HTERT RPE-1 (cell line): ENCODE results near the gene FAM89B.
"Not testable (repeated sequence)": the region's sequence is repeated elsewhere in the genome, so short reads cannot be mapped to it uniquely, and the experiment has no call there.

Experiments
- in situ Hi-C: fragments of 300-500 bp; cut with MboI; formaldehyde crosslinking; loops from 4 replicates; pipeline ENCODE4 v1.14.3; 2020; ENCODE audit warnings: low sequenced_read_pairs

FAM89B gene

DNA sequence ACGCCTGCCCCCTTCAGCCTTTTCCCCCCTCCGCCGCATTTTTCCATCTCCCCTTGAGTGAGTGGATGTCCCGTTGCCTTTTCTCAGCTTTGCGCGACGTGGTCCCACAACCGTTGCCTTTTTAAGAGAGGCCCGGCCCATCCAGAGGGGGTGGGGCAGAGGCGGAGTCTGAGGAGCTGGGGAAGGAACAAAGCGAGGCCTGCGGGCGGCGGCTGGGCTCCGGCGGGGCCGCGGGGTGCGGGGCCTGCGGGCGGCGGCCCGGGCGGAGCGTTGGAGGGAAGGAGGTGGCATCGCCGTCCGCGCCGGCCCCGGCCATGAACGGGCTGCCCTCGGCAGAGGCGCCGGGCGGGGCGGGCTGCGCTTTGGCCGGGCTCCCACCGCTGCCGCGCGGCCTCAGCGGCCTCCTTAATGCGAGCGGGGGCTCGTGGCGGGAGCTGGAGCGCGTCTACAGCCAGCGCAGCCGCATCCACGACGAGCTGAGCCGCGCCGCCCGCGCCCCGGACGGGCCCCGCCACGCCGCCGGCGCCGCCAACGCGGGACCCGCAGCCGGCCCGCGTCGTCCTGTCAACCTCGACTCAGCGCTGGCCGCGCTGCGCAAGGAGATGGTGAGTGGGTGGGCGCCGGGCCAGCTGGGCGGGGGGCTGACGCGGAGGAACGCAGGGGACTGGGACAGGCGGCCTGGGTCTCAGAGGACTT is at the start of gene FAM89B:
FAM89B (plus strand) TSS at position 183 of the 696 bp plus-strand sequence; CDS start at position 315, 132 bp downstream.
- in situ Hi-C loops = no loop called here

DNA sequence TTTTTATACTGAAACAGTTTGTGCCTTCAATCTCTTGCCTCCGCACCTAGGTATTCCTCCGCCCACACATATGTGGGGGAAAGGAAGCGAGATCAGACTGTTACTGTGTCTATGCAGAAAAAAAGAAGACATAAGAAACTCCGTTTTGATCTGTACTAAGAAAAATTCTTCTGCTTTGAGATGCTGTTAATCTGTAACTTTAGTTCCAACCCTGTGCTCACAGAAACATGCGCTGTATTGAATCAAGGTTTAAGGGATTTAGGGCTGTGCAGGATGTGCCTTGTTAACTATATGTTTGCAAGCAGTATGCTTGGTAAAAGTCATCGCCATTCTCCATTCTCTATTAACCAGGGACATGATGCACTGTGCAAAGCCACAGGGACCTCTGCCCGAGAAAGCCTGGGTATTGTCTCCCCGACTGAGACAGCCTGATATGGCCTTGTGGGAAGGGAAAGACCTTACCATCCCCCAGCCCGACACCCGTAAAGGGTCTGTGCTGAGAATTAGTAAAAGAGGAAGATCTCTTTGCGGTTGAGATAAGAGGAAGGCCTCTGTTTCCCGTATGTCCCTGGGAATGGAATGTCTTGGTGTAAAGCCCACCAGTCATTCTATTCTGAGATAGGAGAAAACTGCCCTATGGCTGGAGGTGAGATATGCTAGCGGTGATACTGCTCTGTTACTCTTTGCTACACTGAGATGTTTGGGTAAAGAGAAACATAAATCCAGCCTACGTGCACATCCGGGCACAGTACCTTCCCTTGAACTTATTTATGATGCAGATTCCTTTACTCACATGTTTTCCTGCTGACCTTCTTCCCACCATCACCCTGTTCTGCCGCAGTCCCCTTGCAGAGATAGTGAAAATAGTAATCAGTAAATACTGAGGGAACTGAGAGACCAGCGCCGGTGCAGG is 49.4 kb upstream of the FAM89B start:
- in situ Hi-C loops = not testable (repeated sequence)

DNA sequence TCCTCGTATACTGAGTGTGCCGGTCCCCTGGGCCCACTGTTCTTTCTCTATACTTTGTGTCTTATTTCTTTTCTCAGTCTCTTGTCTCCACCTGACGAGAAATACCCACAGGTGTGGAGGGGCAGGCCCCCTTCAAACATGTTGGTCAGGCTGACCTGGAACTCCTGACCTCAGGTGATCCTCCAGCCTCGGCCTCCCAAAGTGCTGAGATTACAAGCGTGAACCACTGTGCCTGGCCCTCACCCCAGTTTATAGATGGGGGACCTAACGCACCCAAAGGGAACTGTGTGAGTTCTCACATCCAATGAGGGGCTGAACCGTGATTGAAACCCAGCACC is 48.7 kb upstream of the FAM89B start:
- in situ Hi-C loops = not testable (repeated sequence)

DNA sequence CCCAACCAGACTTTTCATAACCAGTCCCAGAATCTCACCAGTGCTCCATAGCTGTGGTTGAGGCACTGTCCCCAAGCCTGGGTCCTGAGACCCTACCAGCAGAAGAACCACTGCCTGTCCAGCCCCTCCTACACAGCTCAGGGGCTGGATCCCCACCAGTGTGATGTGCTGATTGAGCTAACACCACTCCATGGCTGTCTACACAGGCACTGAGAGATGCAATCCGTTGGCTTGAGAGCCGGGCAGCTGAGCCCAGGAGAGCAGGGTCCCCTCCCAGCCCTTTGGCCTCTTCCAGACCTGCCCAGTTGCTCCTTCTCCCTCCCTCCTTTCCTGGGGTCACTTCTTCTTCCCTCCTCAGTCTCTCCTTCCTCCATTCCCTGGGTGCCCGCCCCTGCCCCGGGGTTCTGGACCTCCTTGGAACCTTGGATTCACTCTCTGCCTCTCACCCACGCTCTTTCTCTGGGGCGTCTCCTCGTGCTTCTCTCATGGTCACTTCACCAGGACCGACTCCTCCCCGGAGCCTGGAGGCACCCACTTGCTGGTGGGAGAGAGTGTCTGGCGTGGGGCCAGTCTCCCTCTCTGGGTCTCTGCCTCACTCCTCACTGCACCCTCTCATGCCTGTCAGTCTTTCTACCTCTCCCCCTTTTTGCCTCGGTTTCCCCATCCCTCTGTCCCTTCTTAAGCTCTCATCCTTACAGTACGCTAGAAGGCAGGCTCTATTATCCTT is 48.2 kb upstream of the FAM89B start:
- in situ Hi-C loops = no loop called here

DNA sequence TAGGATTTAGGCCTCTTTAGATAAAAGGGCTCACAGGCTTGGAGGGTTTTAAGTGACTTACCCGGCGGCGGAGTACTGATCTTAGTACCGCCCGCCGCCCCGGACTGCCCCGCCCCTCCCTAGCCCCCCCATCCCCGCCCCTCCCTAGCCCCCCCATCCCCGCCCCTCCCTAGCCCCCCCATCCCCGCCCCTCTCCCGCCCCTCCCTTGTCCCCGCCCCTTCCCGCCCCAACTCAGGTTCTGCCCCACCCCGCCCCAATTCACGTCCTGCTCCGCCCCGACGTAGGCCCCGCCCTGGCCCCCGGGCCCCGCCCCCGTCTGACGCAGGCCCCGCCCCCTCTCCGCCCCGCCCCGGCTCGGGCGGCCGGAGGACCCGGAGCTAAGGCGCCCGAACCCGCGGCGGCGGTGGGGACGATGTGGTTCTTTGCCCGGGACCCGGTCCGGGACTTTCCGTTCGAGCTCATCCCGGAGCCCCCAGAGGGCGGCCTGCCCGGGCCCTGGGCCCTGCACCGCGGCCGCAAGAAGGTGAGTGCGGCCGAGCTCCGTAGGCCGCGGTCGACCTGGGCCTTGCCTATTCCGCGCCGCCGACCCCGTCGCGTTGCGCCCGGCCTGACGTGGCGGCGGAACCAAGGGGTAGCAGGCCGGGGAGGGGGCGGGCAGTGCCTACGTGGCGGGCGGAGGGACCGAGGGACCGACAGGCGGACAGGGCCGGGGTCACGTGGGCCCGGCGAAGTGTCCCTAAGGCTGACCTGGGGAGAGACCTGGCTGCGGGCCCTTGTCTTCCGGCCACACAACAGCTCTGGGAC is 47.4 kb upstream of the FAM89B start, which contains the start of gene SCYL1:
SCYL1 (plus strand) TSS at position 343 of the 805 bp plus-strand sequence; CDS start at position 414, 71 bp downstream.
- in situ Hi-C loops = no loop called here

DNA sequence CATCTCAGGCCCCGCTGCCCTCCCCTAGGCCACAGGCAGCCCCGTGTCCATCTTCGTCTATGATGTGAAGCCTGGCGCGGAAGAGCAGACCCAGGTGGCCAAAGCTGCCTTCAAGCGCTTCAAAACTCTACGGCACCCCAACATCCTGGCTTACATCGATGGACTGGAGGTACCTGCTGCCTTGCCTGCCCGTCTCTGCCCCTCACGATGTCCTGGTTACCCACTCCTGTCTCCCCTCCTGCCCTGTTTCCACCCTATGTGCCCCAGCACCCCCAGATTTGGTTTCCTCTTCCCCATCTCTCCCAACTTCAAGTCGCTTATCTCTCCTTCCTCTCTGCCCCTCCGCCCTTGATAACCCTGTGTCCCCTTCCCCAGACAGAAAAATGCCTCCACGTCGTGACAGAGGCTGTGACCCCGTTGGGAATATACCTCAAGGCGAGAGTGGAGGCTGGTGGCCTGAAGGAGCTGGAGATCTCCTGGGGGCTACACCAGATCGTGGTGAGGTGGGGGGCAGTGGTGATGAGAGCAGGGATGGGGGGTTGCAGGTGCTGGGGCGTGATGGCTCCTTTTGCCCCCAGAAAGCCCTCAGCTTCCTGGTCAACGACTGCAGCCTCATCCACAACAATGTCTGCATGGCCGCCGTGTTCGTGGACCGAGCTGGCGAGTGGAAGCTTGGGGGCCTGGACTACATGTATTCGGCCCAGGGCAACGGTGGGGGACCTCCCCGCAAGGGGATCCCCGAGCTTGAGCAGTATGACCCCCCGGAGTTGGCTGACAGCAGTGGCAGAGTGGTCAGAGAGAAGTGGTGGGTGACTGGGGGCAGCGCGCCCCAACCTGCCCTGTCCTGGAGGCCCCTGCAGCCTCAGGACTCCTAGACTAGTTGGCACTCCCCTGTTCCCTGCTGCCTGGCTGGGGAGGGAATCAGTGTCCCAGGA is 46.5 kb upstream of the FAM89B start:
- in situ Hi-C loops = no loop called here

DNA sequence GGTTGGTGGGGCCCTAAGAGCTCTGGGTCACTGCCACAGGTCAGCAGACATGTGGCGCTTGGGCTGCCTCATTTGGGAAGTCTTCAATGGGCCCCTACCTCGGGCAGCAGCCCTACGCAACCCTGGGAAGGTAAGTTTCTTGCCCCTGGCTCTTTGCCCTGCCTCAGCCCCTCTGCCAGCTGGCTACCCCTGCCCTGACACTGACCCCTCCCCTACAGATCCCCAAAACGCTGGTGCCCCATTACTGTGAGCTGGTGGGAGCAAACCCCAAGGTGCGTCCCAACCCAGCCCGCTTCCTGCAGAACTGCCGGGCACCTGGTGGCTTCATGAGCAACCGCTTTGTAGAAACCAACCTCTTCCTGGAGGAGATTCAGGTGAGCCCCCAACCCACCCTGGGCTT is 45.6 kb upstream of the FAM89B start:
- in situ Hi-C loops = no loop called here

DNA sequence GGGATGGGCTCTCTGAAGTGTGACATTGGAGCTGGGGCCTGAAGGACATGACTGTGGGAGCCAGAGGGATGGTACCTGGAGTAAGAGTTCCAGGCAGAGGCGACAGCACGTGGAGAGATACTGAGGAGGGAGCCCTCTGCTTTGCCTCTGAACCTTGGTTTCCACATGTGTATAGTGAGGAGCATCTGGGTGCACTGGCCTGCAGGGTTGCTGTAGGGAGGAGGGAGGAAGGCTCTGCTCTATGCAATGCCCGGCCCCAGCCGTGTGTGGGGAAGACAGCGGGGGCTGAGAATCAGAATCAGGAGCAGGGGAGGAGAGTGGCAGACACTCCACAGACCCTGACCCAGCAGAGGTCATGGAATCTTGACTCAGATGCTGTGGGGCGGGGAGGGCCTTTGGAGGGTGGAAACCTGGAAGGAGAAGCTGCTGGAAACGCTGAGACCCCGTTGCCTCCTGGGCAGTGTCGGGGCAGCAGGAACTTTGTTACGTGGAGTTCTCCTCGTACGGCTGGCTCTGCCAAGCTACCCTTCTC is 43.5 kb upstream of the FAM89B start:
- in situ Hi-C loops = no loop called here

DNA sequence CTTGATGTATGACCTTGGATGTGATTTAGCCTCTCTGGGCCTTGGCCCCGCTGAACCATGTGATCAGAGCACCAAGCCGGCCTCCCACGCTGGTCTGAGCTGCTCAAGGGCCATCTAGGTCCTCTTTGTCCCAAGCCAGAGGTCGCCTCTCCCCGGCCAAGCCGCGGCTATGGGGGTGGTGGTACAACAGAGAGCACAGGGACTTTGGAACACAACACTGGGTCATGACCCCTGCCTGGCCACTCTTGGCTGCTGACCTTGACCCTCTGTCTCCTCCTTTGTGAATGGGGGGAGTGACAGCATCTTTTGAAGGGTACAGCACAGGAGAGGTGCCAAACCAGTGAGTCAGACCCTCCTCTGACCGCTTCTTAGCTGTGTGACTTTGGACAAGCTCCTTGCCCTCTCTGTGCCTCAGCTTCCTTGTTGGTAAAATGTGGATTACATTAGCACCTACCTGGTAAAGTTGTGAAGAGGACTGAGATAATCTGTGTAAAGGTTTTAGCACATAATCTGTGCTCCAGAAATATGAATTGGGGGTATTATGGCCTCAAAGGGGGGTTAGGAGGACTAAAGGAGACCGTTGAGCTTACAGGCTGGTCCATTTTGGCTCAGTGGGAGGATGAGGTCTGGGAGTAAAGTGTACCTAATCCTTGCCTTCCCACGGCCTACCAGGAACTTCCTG is 42.7 kb upstream of the FAM89B start:
- in situ Hi-C loops = no loop called here

DNA sequence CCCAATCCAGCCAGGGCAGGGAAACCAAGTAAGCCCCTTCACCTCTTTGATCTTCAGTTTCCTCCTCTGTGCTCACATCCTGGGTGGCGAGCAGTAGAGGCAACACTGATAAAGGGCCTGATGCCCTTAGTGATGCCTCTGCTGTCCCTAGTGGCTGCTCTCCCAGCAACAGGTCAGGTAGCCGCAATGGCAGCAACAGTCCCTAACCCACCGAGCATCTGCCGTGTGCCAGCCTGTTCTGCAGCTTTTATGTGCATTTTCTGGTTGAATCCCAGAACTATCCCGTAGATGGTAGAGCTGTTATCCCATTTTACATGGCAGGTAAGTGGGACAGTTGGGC is 42.2 kb upstream of the FAM89B start:
- in situ Hi-C loops = no loop called here

DNA sequence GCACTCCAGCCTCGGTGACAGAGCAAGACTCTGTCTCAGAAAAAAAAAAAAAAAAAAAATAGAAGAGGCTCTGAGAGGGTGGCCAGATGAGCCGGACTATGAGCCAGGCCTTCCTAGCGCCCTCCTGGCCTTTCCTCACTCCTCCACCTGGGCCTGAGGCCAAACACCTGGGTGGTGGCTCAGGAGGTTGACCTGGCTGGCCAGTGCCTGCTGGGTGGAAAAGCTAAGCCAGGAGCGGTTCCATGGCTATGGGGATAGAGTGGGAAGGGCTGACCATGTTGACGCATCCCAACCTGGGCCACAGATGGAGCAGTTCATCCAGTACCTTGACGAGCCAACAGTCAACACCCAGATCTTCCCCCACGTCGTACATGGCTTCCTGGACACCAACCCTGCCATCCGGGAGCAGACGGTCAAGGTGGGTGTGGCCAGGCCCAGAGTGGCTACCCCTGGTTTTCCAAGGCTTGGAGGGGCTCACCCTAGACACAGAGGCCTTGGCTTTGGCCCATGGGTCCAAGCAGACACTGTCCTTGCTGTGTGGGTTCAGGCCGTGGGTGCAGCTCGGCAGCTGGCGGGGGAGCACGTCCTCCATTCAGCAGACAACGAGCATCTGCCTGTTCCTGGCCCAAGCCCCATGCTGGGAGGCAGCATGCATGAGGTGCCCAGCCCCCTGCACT is 39.8 kb upstream of the FAM89B start:
- in situ Hi-C loops = no loop called here

DNA sequence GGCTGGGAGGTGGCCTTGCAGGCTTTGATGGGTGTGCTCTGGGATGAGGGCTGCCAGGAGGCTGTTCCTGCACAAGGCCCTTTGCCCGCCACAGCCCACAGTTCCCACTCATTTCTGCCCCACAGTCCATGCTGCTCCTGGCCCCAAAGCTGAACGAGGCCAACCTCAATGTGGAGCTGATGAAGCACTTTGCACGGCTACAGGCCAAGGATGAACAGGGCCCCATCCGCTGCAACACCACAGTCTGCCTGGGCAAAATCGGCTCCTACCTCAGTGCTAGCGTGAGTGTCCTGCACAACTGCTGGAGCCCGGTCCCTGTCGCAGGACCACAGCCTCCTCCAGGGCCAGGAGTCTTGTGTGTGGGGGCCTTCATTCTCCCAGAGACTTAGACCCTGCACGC is 37.2 kb upstream of the FAM89B start:
- in situ Hi-C loops = no loop called here

DNA sequence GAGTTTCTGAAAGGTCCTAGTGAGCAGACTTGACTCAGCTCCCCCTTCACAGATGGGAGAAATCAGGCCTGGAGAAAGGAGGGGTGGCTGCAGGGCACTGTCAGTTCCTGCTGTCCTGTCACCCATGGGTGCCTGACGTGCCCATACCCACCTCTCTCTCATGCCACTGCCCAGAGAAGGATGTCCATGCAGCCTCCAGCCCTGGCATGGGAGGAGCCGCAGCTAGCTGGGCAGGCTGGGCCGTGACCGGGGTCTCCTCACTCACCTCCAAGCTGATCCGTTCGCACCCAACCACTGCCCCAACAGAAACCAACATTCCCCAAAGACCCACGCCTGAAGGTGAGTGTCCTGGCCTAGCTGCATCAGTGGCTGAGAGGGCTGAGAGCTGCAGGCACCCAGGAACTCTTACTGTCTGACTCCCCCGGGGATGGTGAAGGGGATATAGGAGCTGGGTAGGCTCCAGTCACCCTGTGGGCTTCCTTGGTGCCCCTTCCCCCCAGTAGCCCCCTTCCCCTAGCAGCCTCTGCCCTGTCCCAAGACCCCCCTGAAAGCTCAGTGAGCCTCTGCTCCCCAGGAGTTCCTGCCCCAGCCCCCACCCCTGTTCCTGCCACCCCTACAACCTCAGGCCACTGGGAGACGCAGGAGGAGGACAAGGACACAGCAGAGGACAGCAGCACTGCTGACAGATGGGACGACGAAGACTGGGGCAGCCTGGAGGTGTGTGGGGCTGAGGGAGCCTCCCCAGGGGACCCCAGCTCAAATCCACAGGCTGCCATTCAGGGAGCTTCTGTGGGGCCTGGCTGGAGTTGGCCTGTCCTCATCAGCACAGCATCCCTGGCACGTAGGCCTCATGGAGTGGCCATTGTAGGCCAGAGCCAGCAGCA is 35.7 kb upstream of the FAM89B start:
- in situ Hi-C loops = no loop called here

DNA sequence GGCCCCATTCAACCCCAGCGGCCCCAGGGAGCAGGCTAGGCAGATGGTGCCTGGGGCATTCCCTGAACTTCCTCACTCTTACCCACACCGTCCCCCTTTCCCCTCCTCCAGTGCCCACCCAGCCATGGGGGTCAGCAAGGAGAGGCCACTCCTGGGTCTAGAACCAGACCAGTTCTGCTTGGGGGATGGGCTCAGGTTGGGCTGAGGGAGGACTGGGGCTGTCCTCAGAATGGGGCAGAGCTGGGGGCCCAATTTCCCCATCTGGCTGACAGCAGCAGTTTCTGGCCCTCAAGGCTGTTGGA is 35.1 kb upstream of the FAM89B start:
- in situ Hi-C loops = no loop called here

DNA sequence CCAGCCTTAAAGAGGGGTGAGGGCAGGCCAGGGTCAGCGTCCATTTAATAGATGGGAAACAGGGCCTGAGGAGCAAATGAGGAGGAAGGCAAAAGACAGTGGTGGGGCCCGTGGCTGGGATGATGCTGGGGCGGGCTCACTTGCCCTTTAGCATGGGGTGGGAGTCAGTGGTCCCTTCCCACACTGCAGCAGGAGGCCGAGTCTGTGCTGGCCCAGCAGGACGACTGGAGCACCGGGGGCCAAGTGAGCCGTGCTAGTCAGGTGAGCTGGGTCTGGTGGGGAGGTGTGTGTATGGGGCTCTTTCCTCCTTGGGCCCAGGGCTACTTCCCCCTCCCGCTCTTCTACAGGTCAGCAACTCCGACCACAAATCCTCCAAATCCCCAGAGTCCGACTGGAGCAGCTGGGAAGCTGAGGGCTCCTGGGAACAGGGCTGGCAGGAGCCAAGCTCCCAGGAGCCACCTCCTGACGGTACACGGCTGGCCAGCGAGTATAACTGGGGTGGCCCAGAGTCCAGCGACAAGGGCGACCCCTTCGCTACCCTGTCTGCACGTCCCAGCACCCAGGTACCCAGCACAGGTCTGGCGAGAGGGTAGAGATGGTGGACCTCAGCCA is 34.6 kb upstream of the FAM89B start:
- in situ Hi-C loops = no loop called here

DNA sequence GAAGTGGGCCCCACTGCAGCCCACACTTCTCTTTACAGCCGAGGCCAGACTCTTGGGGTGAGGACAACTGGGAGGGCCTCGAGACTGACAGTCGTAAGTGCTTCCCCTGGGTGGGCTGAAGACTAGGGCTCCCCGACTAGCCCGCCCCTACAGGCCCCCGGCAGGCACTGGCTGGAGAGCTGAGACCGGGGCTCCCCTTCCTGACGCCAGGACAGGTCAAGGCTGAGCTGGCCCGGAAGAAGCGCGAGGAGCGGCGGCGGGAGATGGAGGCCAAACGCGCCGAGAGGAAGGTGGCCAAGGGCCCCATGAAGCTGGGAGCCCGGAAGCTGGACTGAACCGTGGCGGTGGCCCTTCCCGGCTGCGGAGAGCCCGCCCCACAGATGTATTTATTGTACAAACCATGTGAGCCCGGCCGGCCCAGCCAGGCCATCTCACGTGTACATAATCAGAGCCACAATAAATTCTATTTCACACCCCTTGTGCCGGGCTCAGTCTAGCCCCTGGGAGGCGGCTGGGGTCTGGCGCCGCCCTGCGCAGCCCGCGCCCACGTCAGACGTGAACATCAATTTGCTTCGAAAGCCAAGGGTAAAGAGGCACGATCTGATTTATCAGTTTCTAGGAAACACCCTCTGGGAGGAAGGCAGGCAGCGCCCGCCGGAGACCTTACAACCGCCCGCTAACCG is 34.0 kb upstream of the FAM89B start:
- in situ Hi-C loops = no loop called here
